PC-9 (cell line): ENCODE results near the gene OR5M11. TPM values are rescaled to one million over a fixed set of nuclear protein-coding genes. Genes with fewer than 3 reads are reported as not detected.

Experiments used
- BruUV-seq: library from RNA; stranded (reverse); fragments of 400-500 nt; replicated peaks from 2 replicates; lab custom pipeline; 2021; lab: Mats Ljungman, UMichigan
- CTCF ChIA-PET: fragments of 300-600 bp; sonication (Branson Sonifier 250); formaldehyde crosslinking; loops from one replicate; lab custom pipeline; 2022; ENCODE audit warnings: antibody characterized with exemption; lab: Charles Lee
- POLR2A ChIA-PET: fragments of 300-600 bp; sonication (Branson Sonifier 250); formaldehyde crosslinking; loops from one replicate; lab custom pipeline; 2022; ENCODE audit warnings: antibody characterized with exemption; ENCODE audit not compliant: unreplicated experiment; lab: Charles Lee
- DNase-seq, 2 experiments: peaks; one replicate each; pipeline versions ENCODE4 v3.0.0 to v3.0.0-alpha.2; 2015 to 2022; ENCODE audit warnings: mixed read lengths in 1 of 2
- H2AFZ ChIP-seq: fragments of 200-600 bp; sonication (generic); 2 replicates; pipeline ENCODE4 v1.8.1; 2017; ENCODE audit warnings: antibody characterized with exemption
- H3F3A ChIP-seq: fragments of 200-600 bp; sonication (generic); 2 replicates; pipeline ENCODE4 v1.8.1; 2017; ENCODE audit warnings: antibody characterized with exemption, mild to moderate bottlenecking, low read depth; ENCODE audit not compliant: insufficient read depth
- H3K27ac ChIP-seq: fragments of 200-600 bp; sonication (generic); 2 replicates; pipeline ENCODE4 v1.6.1; 2016; ENCODE audit warnings: mixed run types
- H3K27me3 ChIP-seq: fragments of 200-600 bp; sonication (generic); 2 replicates; pipeline ENCODE4 v1.6.1; 2016; ENCODE audit warnings: low read depth, mixed run types; ENCODE audit not compliant: insufficient read depth
- H3K36me3 ChIP-seq: fragments of 200-600 bp; sonication (generic); 2 replicates; pipeline ENCODE4 v1.6.1; 2016; ENCODE audit warnings: low read depth, mixed run types
- H3K4me1 ChIP-seq: fragments of 200-600 bp; sonication (generic); replicated peaks from 2 replicates; pipeline ENCODE4 v1.6.1; 2016; ENCODE audit warnings: mixed run types; ENCODE audit not compliant: insufficient read depth
- H3K4me2 ChIP-seq: fragments of 200-600 bp; sonication (generic); 2 replicates; pipeline ENCODE4 v1.6.1; 2017; ENCODE audit warnings: mixed run types
- H3K4me3 ChIP-seq: fragments of 200-600 bp; sonication (generic); 2 replicates; pipeline ENCODE4 v1.6.1; 2016; ENCODE audit warnings: mixed run types
- H3K79me2 ChIP-seq: fragments of 200-600 bp; sonication (generic); 2 replicates; pipeline ENCODE4 v1.6.1; 2017; ENCODE audit warnings: low read depth, mixed run types
- H3K9me2 ChIP-seq: fragments of 200-600 bp; sonication (generic); 2 replicates; pipeline ENCODE4 v1.8.1; 2017; ENCODE audit warnings: mild to moderate bottlenecking; ENCODE audit not compliant: insufficient read depth
- H3K9me3 ChIP-seq: fragments of 200-600 bp; sonication (generic); 2 replicates; pipeline ENCODE4 v1.8.1; 2016; ENCODE audit warnings: low read depth; ENCODE audit not compliant: insufficient read depth
- H4K20me1 ChIP-seq: fragments of 200-600 bp; sonication (generic); 2 replicates; pipeline ENCODE4 v1.8.1; 2017; ENCODE audit not compliant: insufficient read depth
- CTCF ChIP-seq: fragments of 200-600 bp; sonication (generic); conservative IDR thresholded peaks from 2 replicates; pipeline ENCODE4 v1.6.1; 2017; ENCODE audit warnings: mixed run types, antibody characterized with exemption, mild to moderate bottlenecking, moderate library complexity
- EZH2 ChIP-seq: fragments of 200-600 bp; sonication (generic); IDR thresholded peaks from 2 replicates; pipeline ENCODE4 v1.8.0; 2017; ENCODE audit warnings: antibody characterized with exemption, low read depth
- intact Hi-C: fragments of 100-400 bp; cut with micrococcal nuclease; formaldehyde crosslinking; loops from one replicate; pipeline ENCODE4 v1.10.0; 2022; ENCODE audit not compliant: unreplicated experiment
- total RNA-seq: library from RNA; stranded (reverse); gene quantifications from 2 replicates; pipeline ENCODE4 v1.2.3, GENCODE V29; 2021

OR5M11 gene
- total RNA-seq, 1 experiment from 2014 or later = not detected

- no peak overlapping the region for H3K4me2 ChIP-seq
- H3K27me3 ChIP-seq = peaks cover 27% of the 10 kb centered on the region
- no peak for DNase-seq
- intact Hi-C loops = no loop called here
- no peaks in the 10 kb centered on the region for H3K36me3 ChIP-seq
- no peaks in the 10 kb centered on the region for H4K20me1 ChIP-seq
- no peaks in the 10 kb centered on the region; the same call in 1 of the 2 replicates for H3K9me2 ChIP-seq
- no peaks in the 10 kb centered on the region for H3K79me2 ChIP-seq
- no peaks in the 10 kb centered on the region for H3K4me1 ChIP-seq
- CTCF ChIA-PET = no interaction called here
- H2AFZ ChIP-seq = no peak overlapping the region
- no peaks in the 10 kb centered on the region for H3K9me3 ChIP-seq
- H3K4me3 ChIP-seq = no peak overlapping the region
- H3K27ac ChIP-seq = no peak overlapping the region
- H3F3A ChIP-seq = no peaks in the 10 kb centered on the region
- no peak for TF ChIP-seq CTCF
- no peak for TF ChIP-seq EZH2
- BruUV-seq = no TSS peak
- POLR2A ChIA-PET = no interaction called here
Observed at GRCh38 chr11:56495117-56495516, 47.9 kb downstream of the OR5M11 start.

Other genes with a start within 250 kb of the OR5M11 start
- not detected in 2 replicates for gene OR8K3, start 228.1 kb downstream of the OR5M11 start, total RNA-seq
- not detected in 2 replicates for gene OR8K1, start 197.2 kb downstream of the OR5M11 start, total RNA-seq
- gene OR8J1, start 189.0 kb downstream of the OR5M11 start, total RNA-seq = not detected in 2 replicates
- not detected in 2 replicates for gene OR8U1, start 167.6 kb downstream of the OR5M11 start, total RNA-seq
- gene OR5AL1, start 130.6 kb downstream of the OR5M11 start, total RNA-seq = not detected in 2 replicates
- not detected in 2 replicates for gene OR5M3, start 69.9 kb downstream of the OR5M11 start, total RNA-seq
- gene OR5M8, start 51.9 kb downstream of the OR5M11 start, total RNA-seq = not detected in 2 replicates
- gene OR5M10, start 34.5 kb upstream of the OR5M11 start, total RNA-seq = not detected in 2 replicates
- gene OR5M1, start 71.6 kb upstream of the OR5M11 start, total RNA-seq = not detected in 2 replicates
- not detected in 2 replicates for gene OR5AP2, start 99.2 kb upstream of the OR5M11 start, total RNA-seq
- not detected in 2 replicates for gene OR5AR1, start 120.4 kb upstream of the OR5M11 start, total RNA-seq
- gene OR9G1, start 155.8 kb upstream of the OR5M11 start, total RNA-seq = not detected in 2 replicates
- not detected in 2 replicates for gene OR9G4, start 205.4 kb upstream of the OR5M11 start, total RNA-seq